Stimulated activated CD8-positive, alpha-beta memory T cell treated with anti-CD3 and anti-CD28 coated beads, Interleukin-2, amount 100 ng/mL, for 1 hour (primary cell): ENCODE data around the gene NMUR1.
"Not testable (repeated sequence)": the region's sequence is repeated elsewhere in the genome, so short reads cannot be mapped to it uniquely, and the experiment has no call there.

Experiments used
- DNase-seq, 2 donors: peaks; one replicate each; pipeline ENCODE4 v3.0.0-alpha.2; 2020; ENCODE audit warnings: low read depth in 2 of 2

The NMUR1 gene

GRCh38 chr2:231530099-231531011 lies at the start of gene NMUR1:
NMUR1 (minus strand) TSS chr2:231530445; CDS start chr2:231530361, 84 bp downstream.
- DNase-seq: peak; percentile 48 to 62

- DNase-seq: no peak
These were observed 49.3 kb upstream of the NMUR1 start for GRCh38 chr2:231579560-231579959.

- DNase-seq: not testable (repeated sequence)
These were observed 48.4 kb upstream of the NMUR1 start for GRCh38 chr2:231578655-231579054.

GRCh38 chr2:231576465-231576864 lies 46.2 kb upstream of the NMUR1 start:
- DNase-seq: no peak

- no peak for DNase-seq
These were observed 45.5 kb upstream of the NMUR1 start for GRCh38 chr2:231575612-231576256.

- DNase-seq: no peak
These were observed 43.6 kb upstream of the NMUR1 start for GRCh38 chr2:231573698-231574421.

GRCh38 chr2:231573096-231573495 lies 42.9 kb upstream of the NMUR1 start:
- DNase-seq: no peak

GRCh38 chr2:231571661-231572191 lies 41.5 kb upstream of the NMUR1 start:
- DNase-seq: no peak

- not testable (repeated sequence) for DNase-seq
These were observed 40.7 kb upstream of the NMUR1 start for GRCh38 chr2:231570915-231571314.

GRCh38 chr2:231568785-231569435 lies 38.7 kb upstream of the NMUR1 start:
- DNase-seq: no peak

- no peak for DNase-seq
These were observed 38.0 kb upstream of the NMUR1 start for GRCh38 chr2:231568098-231568784.

GRCh38 chr2:231567159-231567558 lies 36.9 kb upstream of the NMUR1 start:
- no peak for DNase-seq

- no peak for DNase-seq
These were observed 35.8 kb upstream of the NMUR1 start for GRCh38 chr2:231565887-231566594.

GRCh38 chr2:231563378-231563961 lies 33.2 kb upstream of the NMUR1 start:
- no peak for DNase-seq

GRCh38 chr2:231557571-231558217 lies 27.4 kb upstream of the NMUR1 start:
- DNase-seq: peak; percentile 8 to 33

GRCh38 chr2:231556981-231557380 lies 26.7 kb upstream of the NMUR1 start:
- no peak for DNase-seq

- DNase-seq: not testable (repeated sequence)
These were observed 26.3 kb upstream of the NMUR1 start for GRCh38 chr2:231556496-231556895.

- DNase-seq: no peak
These were observed 24.7 kb upstream of the NMUR1 start for GRCh38 chr2:231554748-231555545.

- no peak for DNase-seq
These were observed 24.1 kb upstream of the NMUR1 start for GRCh38 chr2:231554327-231554726.
